K562 (cell line): ENCODE measurements around the gene TP53TG5. TPM values are rescaled to one million over a fixed set of nuclear protein-coding genes. Genes with fewer than 3 reads are reported as not detected.

Source experiments
- GATAD2A ChIP-seq: fragments of 450-650 bp; IDR thresholded peaks from 2 replicates; pipeline ENCODE4 v1.6.1; 2017
- KDM4B ChIP-seq, 2 experiments: fragments of 450-650 bp in 1 of 2; sonication (generic) in 1 of 2; IDR thresholded peaks; 2 replicates each; pipeline ENCODE4 v1.6.1; 2016 to 2017; ENCODE audit warnings: borderline replicate concordance in 2 of 2, antibody characterized with exemption in 1 of 2, low read depth in 1 of 2, mild to moderate bottlenecking in 1 of 2
- POLR2H ChIP-seq: IDR thresholded peaks from 2 replicates; pipeline ENCODE4 v1.6.1; 2016; ENCODE audit warnings: missing genetic modification characterization, low read depth, mild to moderate bottlenecking, control low read depth, missing compliant biosample characterization, moderate library complexity
- STAG1 ChIP-seq: sonication (generic); formaldehyde crosslinking; IDR thresholded peaks from 2 replicates; pipeline ENCODE4 v1.5.0; 2020; ENCODE audit warnings: missing genetic modification reagents, borderline replicate concordance
- THRAP3 ChIP-seq: fragments of 450-650 bp; IDR thresholded peaks from 2 replicates; pipeline ENCODE4 v1.6.1; 2016; ENCODE audit warnings: mild to moderate bottlenecking, inconsistent platforms, borderline replicate concordance
- ZNF444 ChIP-seq: fragments of 250-450 bp; sonication (Bioruptor Pico); IDR thresholded peaks from 2 replicates; pipeline ENCODE4 v1.4.0; 2020; ENCODE audit warnings: mild to moderate bottlenecking, moderate library complexity
- ZNF507 ChIP-seq: conservative IDR thresholded peaks from 2 replicates; pipeline ENCODE4 v1.6.1; 2017; ENCODE audit warnings: missing genetic modification characterization, missing compliant biosample characterization
- polyA plus RNA-seq, 8 experiments: library from polyadenylated mRNA; depleted of rRNA in 4 of 8; stranded (reverse) in 5 of 8; unstranded in 3 of 8; fragments of >200 nt; fragmentation: Nextera tagmentation in 2 of 8; fragmentation: Illumina TruSeq in 1 of 8; extraction: Ambion mirVana in 2 of 8; extraction: Trizol in 1 of 8; gene quantifications; 2 replicates each; pipeline versions ENCODE4 v1.2.1 to v1.2.3, GENCODE V29; 2011 to 2014; ENCODE audit warnings: inconsistent platforms in 1 of 8, missing spikeins in 1 of 8
- total RNA-seq, 7 experiments: library from RNA; depleted of rRNA in 6 of 7; stranded (reverse); fragments of >200 nt in 6 of 7; fragmentation: Illumina TruSeq in 2 of 7; extraction: Trizol in 2 of 7; gene quantifications; 2 replicates each; pipeline versions ENCODE4 v1.2.1 to v1.2.3, GENCODE V29; 2011 to 2021; ENCODE audit warnings: low replicate concordance in 1 of 7
- TF ChIP-seq, protein P1 (sequence below), 2 experiments: fragments of 450-650 bp in 1 of 2; sonication (generic) in 1 of 2; formaldehyde crosslinking in 1 of 2; IDR thresholded peaks; 2 replicates each; pipeline versions ENCODE4 v1.7.1 to v1.9.0; 2016 to 2022; ENCODE audit warnings: inconsistent platforms in 1 of 2, mild to moderate bottlenecking in 1 of 2, missing genetic modification reagents in 1 of 2

TP53TG5 gene
- total and polyA plus RNA-seq, 9 of the 15 experiments (the other 6 are each of a cell fraction or from before 2014, with no cell fraction given): 0.04 to 0.05 (median 0.04) TPM; not detected in 6

- TF ChIP-seq, protein P1, sequence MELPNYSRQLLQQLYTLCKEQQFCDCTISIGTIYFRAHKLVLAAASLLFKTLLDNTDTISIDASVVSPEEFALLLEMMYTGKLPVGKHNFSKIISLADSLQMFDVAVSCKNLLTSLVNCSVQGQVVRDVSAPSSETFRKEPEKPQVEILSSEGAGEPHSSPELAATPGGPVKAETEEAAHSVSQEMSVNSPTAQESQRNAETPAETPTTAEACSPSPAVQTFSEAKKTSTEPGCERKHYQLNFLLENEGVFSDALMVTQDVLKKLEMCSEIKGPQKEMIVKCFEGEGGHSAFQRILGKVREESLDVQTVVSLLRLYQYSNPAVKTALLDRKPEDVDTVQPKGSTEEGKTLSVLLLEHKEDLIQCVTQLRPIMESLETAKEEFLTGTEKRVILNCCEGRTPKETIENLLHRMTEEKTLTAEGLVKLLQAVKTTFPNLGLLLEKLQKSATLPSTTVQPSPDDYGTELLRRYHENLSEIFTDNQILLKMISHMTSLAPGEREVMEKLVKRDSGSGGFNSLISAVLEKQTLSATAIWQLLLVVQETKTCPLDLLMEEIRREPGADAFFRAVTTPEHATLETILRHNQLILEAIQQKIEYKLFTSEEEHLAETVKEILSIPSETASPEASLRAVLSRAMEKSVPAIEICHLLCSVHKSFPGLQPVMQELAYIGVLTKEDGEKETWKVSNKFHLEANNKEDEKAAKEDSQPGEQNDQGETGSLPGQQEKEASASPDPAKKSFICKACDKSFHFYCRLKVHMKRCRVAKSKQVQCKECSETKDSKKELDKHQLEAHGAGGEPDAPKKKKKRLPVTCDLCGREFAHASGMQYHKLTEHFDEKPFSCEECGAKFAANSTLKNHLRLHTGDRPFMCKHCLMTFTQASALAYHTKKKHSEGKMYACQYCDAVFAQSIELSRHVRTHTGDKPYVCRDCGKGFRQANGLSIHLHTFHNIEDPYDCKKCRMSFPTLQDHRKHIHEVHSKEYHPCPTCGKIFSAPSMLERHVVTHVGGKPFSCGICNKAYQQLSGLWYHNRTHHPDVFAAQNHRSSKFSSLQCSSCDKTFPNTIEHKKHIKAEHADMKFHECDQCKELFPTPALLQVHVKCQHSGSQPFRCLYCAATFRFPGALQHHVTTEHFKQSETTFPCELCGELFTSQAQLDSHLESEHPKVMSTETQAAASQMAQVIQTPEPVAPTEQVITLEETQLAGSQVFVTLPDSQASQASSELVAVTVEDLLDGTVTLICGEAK (IDR thresholded peaks at IDR 0.05): 0 out of 2 replicates have a peak, but pooled peaks have one; percentile 28
- TF ChIP-seq, protein P1 (CRISPR knock-in tag; IDR thresholded peaks at IDR 0.05): no peak
- TF ChIP-seq ZNF507 (tag): no peak
- no peak for TF ChIP-seq ZNF444 (CRISPR knock-in tag)
- no peak for TF ChIP-seq GATAD2A
- TF ChIP-seq STAG1 (CRISPR knock-in tag): 0 out of 2 replicates have a peak, but pooled peaks have one; percentile 17
- no peak for TF ChIP-seq THRAP3
- TF ChIP-seq POLR2H (tag): no peak
- no peak for TF ChIP-seq KDM4B (IDR thresholded peaks at IDR 0.05; ENCODE audit: borderline replicate concordance in 2 of 2, low read depth in 1 of 2)
Observed at GRCh38 chr20:45405571-45406259, 27.6 kb upstream of the TP53TG5 start (continued).
